SW 1271 (cell line): ENCODE results near the gene FADS1.

ENCODE experiments used
- DNase-seq, 2 experiments: peaks; one replicate each; lab custom pipeline; 2025; lab: John Stamatoyannopoulos, UW

The FADS1 gene

GRCh38 chr11:61795459-61795858, 21.3 kb downstream of the FADS1 start:
- DNase-seq = no peak

GRCh38 chr11:61794579-61794978, 22.2 kb downstream of the FADS1 start:
- DNase-seq = no peak

GRCh38 chr11:61793829-61794204, 23.0 kb downstream of the FADS1 start:
- no peak for DNase-seq

- no peak for DNase-seq
These were observed 23.5 kb downstream of the FADS1 start for GRCh38 chr11:61793083-61793828.

- DNase-seq = peak; percentile 81 to 93
These were observed 24.3 kb downstream of the FADS1 start, which contains the start of the genes FEN1 and TMEM258 for GRCh38 chr11:61792310-61793082. Gene FEN1 (plus strand): TSS chr11:61792911. CDS start chr11:61795362, 2,451 bp downstream. Gene TMEM258 (minus strand): TSS chr11:61792599. CDS start chr11:61792558, 41 bp downstream.

GRCh38 chr11:61791737-61792309, 25.0 kb downstream of the FADS1 start:
- peak; percentile 35 to 80 for DNase-seq

GRCh38 chr11:61787928-61788491, 28.8 kb downstream of the FADS1 start:
- peak in 1 of 2 experiments; percentile 19 for DNase-seq

- DNase-seq = no peak
These were observed 30.9 kb downstream of the FADS1 start for GRCh38 chr11:61785837-61786402.

- DNase-seq = no peak
These were observed 32.3 kb downstream of the FADS1 start for GRCh38 chr11:61784506-61784805.

GRCh38 chr11:61783717-61784505, 32.9 kb downstream of the FADS1 start:
- DNase-seq = no peak

GRCh38 chr11:61782841-61783240, 34.0 kb downstream of the FADS1 start:
- no peak for DNase-seq

GRCh38 chr11:61782299-61782698, 34.5 kb downstream of the FADS1 start:
- DNase-seq = no peak

- DNase-seq = no peak
These were observed 35.2 kb downstream of the FADS1 start for GRCh38 chr11:61781585-61781984.

- DNase-seq = no peak
These were observed 36.1 kb downstream of the FADS1 start for GRCh38 chr11:61780581-61781162.

GRCh38 chr11:61779666-61780525, 36.9 kb downstream of the FADS1 start:
- DNase-seq = no peak

GRCh38 chr11:61778920-61779650, 37.7 kb downstream of the FADS1 start:
- DNase-seq = no peak

- no peak for DNase-seq
These were observed 38.4 kb downstream of the FADS1 start for GRCh38 chr11:61778357-61778886.

- no peak for DNase-seq
These were observed 39.3 kb downstream of the FADS1 start for GRCh38 chr11:61777234-61778090.
